ENCODE data around the gene APOD. TPM values are rescaled to one million over a fixed set of nuclear protein-coding genes. Genes with fewer than 3 reads are reported as not detected.

The APOD gene
- total RNA-seq, 4 donors from 2014 or later = 13.6 to 319 (median 55.9) TPM

- intact Hi-C loops (cut with DNase I) = no loop called here
- DNase-seq = no peak
- Histone ChIP-seq H3K4me1 (peaks cover 0 to 4% (median 0%) of the 10 kb centered on the region in 3 donors), H3K9me3 (no peaks in the 10 kb centered on the region), H3K27ac (no peak overlapping the region), H3K27me3 (no peaks in the 10 kb centered on the region), H3K36me3 (no peaks in the 10 kb centered on the region), H3K4me3 (no peak overlapping the region)
- TF ChIP-seq CTCF (IDR thresholded peaks at IDR 0.05) (no peak), POLR2A (IDR thresholded peaks at IDR 0.05) (no peak)
- WGBS, 2 donors = 75 to 82% methylated on average over 4 of the region's 4 CpGs
Observed at GRCh38 chr3:195557322-195557721, 26.4 kb downstream of the APOD start.

- Histone ChIP-seq H3K36me3 (no peaks in the 10 kb centered on the region), H3K27me3 (no peaks in the 10 kb centered on the region), H3K4me3 (no peak overlapping the region), H3K4me1 (peaks cover 0 to 13% (median 5%) of the 10 kb centered on the region in 3 donors), H3K27ac (no peak overlapping the region), H3K9me3 (no peaks in the 10 kb centered on the region)
- no peak for TF ChIP-seq POLR2A (IDR thresholded peaks at IDR 0.05)
- TF ChIP-seq CTCF (IDR thresholded peaks at IDR 0.05) = peak in 1 of 6 experiments; percentile 20
- 50 to 52% methylated on average over 10 of the region's 10 CpGs for WGBS, 2 donors
- intact Hi-C loops (cut with DNase I) = no loop called here
- no peak for DNase-seq
Observed at GRCh38 chr3:195556390-195556789, 27.4 kb downstream of the APOD start.

GRCh38 chr3:195555110-195555509, 28.6 kb downstream of the APOD start:
- DNase-seq = no peak
- Histone ChIP-seq H3K27ac (no peak overlapping the region), H3K9me3 (no peaks in the 10 kb centered on the region), H3K36me3 (no peaks in the 10 kb centered on the region), H3K4me3 (no peak overlapping the region), H3K27me3 (no peaks in the 10 kb centered on the region), H3K4me1 (peaks cover 5 to 25% (median 18%) of the 10 kb centered on the region in 3 donors)
- TF ChIP-seq POLR2A (IDR thresholded peaks at IDR 0.05) = no peak
- TF ChIP-seq CTCF (IDR thresholded peaks at IDR 0.05) = no peak
- WGBS, 2 donors = 74 to 76% methylated on average over 8 of the region's 8 CpGs
- intact Hi-C loops (cut with DNase I) = no loop called here

GRCh38 chr3:195554458-195554857, 29.3 kb downstream of the APOD start:
- H3K36me3 ChIP-seq = no peaks in the 10 kb centered on the region
- intact Hi-C loops (cut with DNase I) = no loop called here
- H3K4me1 ChIP-seq = peaks cover 5 to 32% (median 18%) of the 10 kb centered on the region in 3 donors
- no peaks in the 10 kb centered on the region for H3K9me3 ChIP-seq
- WGBS, 2 donors = 92 to 95% methylated on average over 4 to 15 of the region's 15 CpGs
- no peaks in the 10 kb centered on the region for H3K27me3 ChIP-seq
- no peak overlapping the region for H3K4me3 ChIP-seq
- no peak for DNase-seq
- H3K27ac ChIP-seq = no peak overlapping the region
- TF ChIP-seq CTCF (IDR thresholded peaks at IDR 0.05) (no peak), POLR2A (IDR thresholded peaks at IDR 0.05) (no peak)

- DNase-seq = no peak
- no peak overlapping the region for H3K4me3 ChIP-seq
- intact Hi-C loops (cut with DNase I) = no loop called here
- H3K36me3 ChIP-seq = no peaks in the 10 kb centered on the region
- H3K27ac ChIP-seq = peak overlapping the region in 2 of 4 donors; percentile 63 to 78
- peaks cover 5 to 44% (median 18%) of the 10 kb centered on the region in 3 donors for H3K4me1 ChIP-seq
- H3K27me3 ChIP-seq = no peaks in the 10 kb centered on the region
- 66 to 75% methylated on average over 7 of the region's 7 CpGs for WGBS, 2 donors
- no peak for TF ChIP-seq POLR2A (IDR thresholded peaks at IDR 0.05)
- TF ChIP-seq CTCF (IDR thresholded peaks at IDR 0.05) = no peak
- H3K9me3 ChIP-seq = no peaks in the 10 kb centered on the region
Observed at GRCh38 chr3:195553268-195553667, 30.5 kb downstream of the APOD start.
